A549 treated with ZK216348 at 1 μM for 4 hours (cell line): ENCODE data around the gene LSMEM2. TPM values are rescaled to one million over a fixed set of nuclear protein-coding genes. Genes with fewer than 3 reads are reported as not detected.

Experiments used
- total RNA-seq: library from RNA; stranded (reverse); fragments of 200-300 nt; extraction: Qiagen RNA extraction; gene quantifications from 5 replicates; pipeline ENCODE4 v1.2.3, GENCODE V29; 2022; ENCODE audit warnings: low read depth

LSMEM2 gene
- total RNA-seq, result 0.14 TPM in 1 of 5 replicates, not detected in the others

GRCh38 chr3:50278880-50279224 lies at the start of gene LSMEM2:
Gene LSMEM2 (plus strand): TSS chr3:50279087. CDS start chr3:50279114, 27 bp downstream.

GRCh38 chr3:50235716-50236483 lies 43.0 kb upstream of the LSMEM2 start, which contains the start of gene GNAI2:
Gene GNAI2 (plus strand): TSS chr3:50236204. CDS start chr3:50236336, 132 bp downstream.

GRCh38 chr3:50268703-50269451 lies 10.0 kb upstream of the LSMEM2 start, which contains the start of gene SEMA3B:
Gene SEMA3B (plus strand): TSS chr3:50269147. CDS start chr3:50269241, 94 bp downstream.

GRCh38 chr3:50292159-50293078 lies 13.5 kb downstream of the LSMEM2 start, which contains the start of gene IFRD2:
Gene IFRD2 (minus strand): TSS chr3:50292429. CDS start chr3:50292274, 155 bp downstream.

GRCh38 chr3:50298836-50299637 lies 20.1 kb downstream of the LSMEM2 start, which contains the start of the genes HYAL3 and NAA80:
Gene HYAL3 (minus strand): TSS chr3:50299405. CDS start chr3:50295602, 3,803 bp downstream.
Gene NAA80 (minus strand): TSS chr3:50299405. CDS start chr3:50297463, 1,942 bp downstream.

DNA sequence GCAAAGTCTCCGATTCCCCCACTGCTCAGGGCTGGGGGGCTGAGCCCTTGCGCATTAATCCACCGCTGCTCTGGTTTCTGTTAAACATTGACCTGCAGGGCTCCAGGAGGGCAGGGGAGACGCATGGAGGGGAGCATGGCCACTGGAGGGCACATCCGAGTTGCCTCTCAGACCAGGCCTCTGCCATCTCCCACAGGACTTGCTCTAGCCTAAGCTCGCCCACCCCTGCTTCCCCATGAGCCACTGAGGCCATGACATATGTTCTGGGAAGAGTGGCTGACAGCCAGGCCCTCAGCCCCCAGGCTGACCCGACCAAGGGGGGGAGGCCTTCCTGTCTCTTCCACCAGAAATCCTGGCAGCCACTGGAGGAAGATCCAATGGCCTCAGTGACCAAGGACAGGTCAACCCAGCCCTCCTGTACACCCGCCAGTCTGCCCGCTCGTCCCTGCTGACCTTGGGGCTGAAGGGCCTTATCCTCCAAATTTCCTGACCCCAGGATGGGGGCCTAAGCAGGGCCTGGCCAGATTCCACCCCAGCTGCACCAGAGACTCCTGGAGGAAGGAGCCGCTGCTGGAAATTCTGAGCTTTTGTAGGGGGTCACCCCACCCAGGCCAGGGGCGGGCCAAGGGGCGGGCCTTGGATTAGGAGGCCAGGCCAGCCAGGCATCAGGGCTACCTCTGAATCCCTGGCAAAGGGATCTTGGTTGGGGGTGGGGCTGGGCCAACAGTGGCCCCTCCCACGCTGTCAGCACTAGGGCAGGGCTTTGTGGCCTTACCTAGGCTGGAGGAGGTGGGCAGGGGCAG lies 24.3 kb downstream of the LSMEM2 start, which contains the start of gene HYAL1:
TSS of gene HYAL1 (minus strand) at position 562 of the 803 bp plus-strand sequence. CDS start 618 bp downstream, outside the sequence.

GRCh38 chr3:50322386-50323091 lies 43.7 kb downstream of the LSMEM2 start, which contains the start of gene HYAL2:
Gene HYAL2 (minus strand): TSS chr3:50322745. CDS start chr3:50320489, 2,256 bp downstream.

DNA sequence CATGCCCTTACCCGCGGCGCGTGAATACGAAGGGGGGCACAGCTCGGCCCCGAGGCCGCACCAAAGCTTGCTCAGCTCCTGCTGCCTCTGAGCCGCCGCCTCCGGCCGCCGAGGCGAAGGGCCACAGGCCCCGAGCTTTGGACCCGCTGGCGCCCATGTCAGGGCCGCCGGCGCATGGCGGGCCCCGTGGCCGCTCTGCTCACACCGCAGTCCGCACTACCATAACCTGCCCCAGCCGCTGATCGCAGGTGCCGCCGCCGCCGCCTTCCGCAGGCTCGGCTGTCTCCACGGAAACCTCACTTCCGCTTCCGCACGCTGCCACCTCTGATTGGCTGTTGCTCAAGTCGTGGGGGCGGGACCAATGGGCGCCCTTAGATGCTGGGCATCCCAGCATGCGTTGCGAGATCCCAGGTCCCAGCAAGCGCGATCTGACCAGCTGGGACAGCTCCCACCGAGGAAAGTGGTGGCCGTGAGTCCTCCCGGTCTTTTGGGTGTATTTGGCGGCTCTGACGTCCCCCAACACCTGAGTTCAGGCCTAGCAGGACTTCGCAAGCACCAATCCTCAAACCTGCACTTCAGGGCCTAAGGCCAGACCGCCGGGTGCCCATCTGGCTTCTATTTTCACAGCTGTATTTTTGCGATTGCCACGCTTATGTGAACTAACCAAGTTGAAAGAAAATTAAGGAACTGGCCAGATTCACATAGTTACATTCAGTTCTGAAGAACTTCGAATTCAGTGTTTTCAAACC lies 49.2 kb downstream of the LSMEM2 start, which contains the start of gene TUSC2:
TSS of gene TUSC2 (minus strand) at position 281 of the 749 bp plus-strand sequence. CDS start at position 157, 124 bp downstream.

Other genes with a start within 250 kb of the LSMEM2 start
- gene RBM5, start 190.2 kb upstream of the LSMEM2 start, total RNA-seq, result 30.4 to 44.1 TPM (median 37.3 TPM) in 5 replicates
- gene SEMA3F, start 123.8 kb upstream of the LSMEM2 start, total RNA-seq, result 8.6 to 16.4 TPM (median 14.0 TPM) in 5 replicates
- gene GNAT1, start 87.5 kb upstream of the LSMEM2 start, total RNA-seq, result 0.07 TPM in 1 of 5 replicates, not detected in the others
- gene SLC38A3, start 73.8 kb upstream of the LSMEM2 start, total RNA-seq, result 0.20 TPM in 1 of 5 replicates, not detected in the others
- 33.0 to 49.5 TPM (median 48.7 TPM) in 5 replicates for gene GNAI2, start 42.9 kb upstream of the LSMEM2 start, total RNA-seq
- gene SEMA3B, start 9.9 kb upstream of the LSMEM2 start, total RNA-seq, result 4.7 to 9.6 TPM (median 7.3 TPM) in 5 replicates
- gene IFRD2, start 13.3 kb downstream of the LSMEM2 start, total RNA-seq, result 53.1 to 98.4 TPM (median 95.9 TPM) in 5 replicates
- 5.7 to 11.3 TPM (median 8.8 TPM) in 5 replicates for gene HYAL3, start 20.3 kb downstream of the LSMEM2 start, total RNA-seq
- 4.6 to 8.6 TPM (median 6.1 TPM) in 5 replicates for gene NAA80, start 20.3 kb downstream of the LSMEM2 start, total RNA-seq
- gene HYAL1, start 24.5 kb downstream of the LSMEM2 start, total RNA-seq, result 0.24 to 0.80 TPM (median 0.46 TPM) in 5 replicates
- gene HYAL2, start 43.7 kb downstream of the LSMEM2 start, total RNA-seq, result 14.7 to 31.6 TPM (median 29.4 TPM) in 5 replicates
- 21.2 to 43.0 TPM (median 36.2 TPM) in 5 replicates for gene TUSC2, start 49.1 kb downstream of the LSMEM2 start, total RNA-seq
- 13.9 to 20.7 TPM (median 18.4 TPM) in 5 replicates for gene RASSF1, start 61.7 kb downstream of the LSMEM2 start, total RNA-seq
- 0.89 to 2.2 TPM (median 1.5 TPM) in 5 replicates for gene ZMYND10, start 66.6 kb downstream of the LSMEM2 start, total RNA-seq
- 9.3 to 14.5 TPM (median 13.8 TPM) in 5 replicates for gene NPRL2, start 71.7 kb downstream of the LSMEM2 start, total RNA-seq
- gene CYB561D2, start 71.8 kb downstream of the LSMEM2 start, total RNA-seq, result 11.9 to 22.1 TPM (median 18.8 TPM) in 5 replicates
- 27.9 to 52.4 TPM (median 47.5 TPM) in 5 replicates for gene TMEM115, start 80.4 kb downstream of the LSMEM2 start, total RNA-seq
- 0.15 to 0.69 TPM (median 0.66 TPM) in 5 replicates for gene CACNA2D2, start 224.5 kb downstream of the LSMEM2 start, total RNA-seq